Fibroblast of the aortic adventitia (primary cell): ENCODE results near the gene ACTL7A. TPM values are rescaled to one million over a fixed set of nuclear protein-coding genes. Genes with fewer than 3 reads are reported as not detected.

ENCODE experiments used
- DNase-seq: peaks from one replicate; pipeline ENCODE4 v3.0.0-alpha.2; 2010; ENCODE audit warnings: low read depth
- H3K4me3 ChIP-seq: 2 replicates; pipeline ENCODE4 v1.5.1; 2011; ENCODE audit warnings: low read depth, mild to moderate bottlenecking, control low read depth, low read length, moderate library complexity
- CTCF ChIP-seq: IDR thresholded peaks from 2 replicates; pipeline ENCODE4 v1.5.1; 2011; ENCODE audit warnings: mild to moderate bottlenecking, low read length, control low read depth, inconsistent platforms; ENCODE audit not compliant: insufficient read depth
- total RNA-seq: library from RNA; depleted of rRNA; stranded (reverse); fragments of >200 nt; gene quantifications from 2 replicates; pipeline ENCODE4 v1.2.3, GENCODE V29; 2012; ENCODE audit warnings: low replicate concordance

ACTL7A gene
- total RNA-seq, 1 donor = not detected

- no peak for DNase-seq
- no peak overlapping the region for H3K4me3 ChIP-seq
- TF ChIP-seq CTCF = no peak
Observed at GRCh38 chr9:108900176-108900575, 38.1 kb downstream of the ACTL7A start.

GRCh38 chr9:108903420-108904103 lies 41.5 kb downstream of the ACTL7A start:
- no peak for TF ChIP-seq CTCF
- no peak for DNase-seq

GRCh38 chr9:108904161-108904560 lies 42.1 kb downstream of the ACTL7A start:
- TF ChIP-seq CTCF = no peak
- DNase-seq = no peak
- no peak overlapping the region for H3K4me3 ChIP-seq

More at GRCh38 chr9:108903420-108904103, 41.5 kb downstream of the ACTL7A start:
- H3K4me3 ChIP-seq = no peak overlapping the region

GRCh38 chr9:108905494-108905893 lies 43.4 kb downstream of the ACTL7A start:
- no peak overlapping the region for H3K4me3 ChIP-seq
- TF ChIP-seq CTCF = no peak
- no peak for DNase-seq

GRCh38 chr9:108910402-108910801 lies 48.3 kb downstream of the ACTL7A start:
- no peak for TF ChIP-seq CTCF
- H3K4me3 ChIP-seq = no peak overlapping the region
- no peak for DNase-seq

- TF ChIP-seq CTCF = no peak
- no peak overlapping the region for H3K4me3 ChIP-seq
- DNase-seq = no peak
Observed at GRCh38 chr9:108910914-108911313, 48.8 kb downstream of the ACTL7A start.

- no peak for TF ChIP-seq CTCF
- no peak for DNase-seq
- H3K4me3 ChIP-seq = no peak overlapping the region
Observed at GRCh38 chr9:108911820-108912219, 49.8 kb downstream of the ACTL7A start.
